ENCODE data around the gene LRFN5. TPM values are rescaled to one million over a fixed set of nuclear protein-coding genes. Genes with fewer than 3 reads are reported as not detected.
"Not testable (repeated sequence)": the region's sequence is repeated elsewhere in the genome, so short reads cannot be mapped to it uniquely, and the experiment has no call there.

Gene LRFN5
- total RNA-seq, 5 donors from 2014 or later (not counting 1 experiment from before 2014, with no cell fraction given), result not detected

DNA sequence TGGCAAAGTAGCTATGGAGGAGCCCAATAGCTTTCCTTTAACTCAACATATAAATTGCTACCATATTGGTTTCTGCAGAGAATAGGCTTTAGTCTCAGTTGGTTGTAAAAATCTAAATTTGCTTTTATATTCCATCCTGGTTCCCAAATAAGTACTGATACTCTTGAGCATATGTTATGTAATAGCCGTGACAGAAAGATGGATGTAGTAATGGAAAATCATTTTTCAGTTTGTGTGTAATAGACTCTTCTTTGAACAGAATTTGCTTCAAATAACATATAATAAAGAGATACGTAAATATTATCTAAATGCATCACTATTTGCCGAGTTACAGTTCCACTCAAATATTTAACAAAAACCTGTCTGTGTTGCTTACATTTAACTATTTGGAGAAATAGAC is 271.6 kb downstream of the LRFN5 start:
- POLR2A ChIA-PET, result no interaction called here
- no peak for DNase-seq

DNA sequence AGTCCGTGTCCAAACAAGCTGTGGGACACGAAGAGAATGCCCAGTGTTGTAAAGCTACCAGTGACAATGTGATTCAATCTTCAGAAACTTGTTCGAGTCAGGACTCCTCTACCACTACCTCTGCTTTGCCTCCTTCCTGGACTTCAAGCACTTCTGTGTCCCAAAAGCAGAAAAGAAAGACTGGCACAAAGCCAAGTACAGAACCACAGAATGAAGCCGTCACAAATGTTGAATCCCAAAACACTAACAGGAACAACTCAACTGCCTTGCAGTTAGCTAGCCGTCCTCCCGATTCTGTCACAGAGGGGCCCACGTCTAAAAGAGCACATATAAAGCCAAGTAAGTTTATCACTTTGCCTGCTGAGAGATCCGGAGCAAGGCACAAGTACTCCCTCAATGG is 284.9 kb downstream of the LRFN5 start:
- Mint-ChIP-seq H3K4me1 (no peaks in the 10 kb centered on the region), H3K4me3 (no peak overlapping the region), H3K27ac (no peak overlapping the region)

More for the DNA sequence above, 271.6 kb downstream of the LRFN5 start:
- H3K36me3 Mint-ChIP-seq, result no peaks in the 10 kb centered on the region
- ATAC-seq (replicated peaks in 1 of 4), result no peak
- no peaks in the 10 kb centered on the region for H3K36me3 ChIP-seq (ENCODE audit: control insufficient read depth in 2 of 2, extremely low read depth in 1 of 2, insufficient read depth in 1 of 2, low read length in 1 of 2)
- no peaks in the 10 kb centered on the region for H3K9me3 ChIP-seq
- CTCF ChIA-PET, result no interaction called here
- H3K4me3 ChIP-seq (ENCODE audit: control insufficient read depth in 1 of 2, extremely low read depth in 1 of 2, low read length in 1 of 2), result no peak overlapping the region
- no peak overlapping the region for H3K4me3 Mint-ChIP-seq
- no CpG with 5 or more reads among the region's 3 CpGs for WGBS (ENCODE audit: insufficient coverage)
- no peak overlapping the region for H3K27ac Mint-ChIP-seq
- no peaks in the 10 kb centered on the region for H3K27me3 ChIP-seq (replicated peaks in 1 of 2; ENCODE audit: control insufficient read depth in 2 of 2, extremely low read depth in 1 of 2, insufficient read depth in 2 of 2, low read length in 1 of 2)
- H3K4me1 ChIP-seq (ENCODE audit: control insufficient read depth in 1 of 2, extremely low read depth in 1 of 2, insufficient read depth in 2 of 2, low read length in 2 of 2), result no peaks in the 10 kb centered on the region
- no peak overlapping the region for H3K27ac ChIP-seq (ENCODE audit: low read length)
- no peaks in the 10 kb centered on the region for H3K9me3 Mint-ChIP-seq
- no peaks in the 10 kb centered on the region for H3K27me3 Mint-ChIP-seq
- H3K4me1 Mint-ChIP-seq, result no peaks in the 10 kb centered on the region

DNA sequence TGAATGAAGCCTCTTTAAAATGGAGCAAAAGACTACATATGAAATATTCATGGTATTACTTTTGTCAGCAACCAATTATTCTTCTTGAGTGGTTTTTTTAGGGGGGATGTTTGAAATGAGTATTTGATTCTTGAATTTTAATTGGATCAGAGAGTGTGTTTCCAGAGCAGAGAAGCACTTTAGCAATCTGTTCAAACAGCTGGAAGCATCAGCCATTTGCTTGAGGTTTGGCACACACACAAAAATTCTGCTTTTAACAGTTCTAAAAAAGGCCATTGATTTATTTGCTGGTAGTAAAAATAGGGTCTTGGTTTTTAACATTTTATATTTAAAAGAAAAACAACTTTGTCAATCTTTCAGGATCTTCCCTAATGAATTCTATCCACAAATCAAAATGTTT is 292.7 kb downstream of the LRFN5 start:
- Mint-ChIP-seq H3K27ac (no peak overlapping the region), H3K27me3 (no peaks in the 10 kb centered on the region), H3K4me1 (no peaks in the 10 kb centered on the region), H3K36me3 (no peaks in the 10 kb centered on the region), H3K4me3 (no peak overlapping the region), H3K9me3 (no peaks in the 10 kb centered on the region)
- Histone ChIP-seq H3K9me3 (no peaks in the 10 kb centered on the region), H3K4me3 (ENCODE audit: control insufficient read depth in 1 of 2, extremely low read depth in 1 of 2, low read length in 1 of 2) (no peak overlapping the region), H3K27me3 (replicated peaks in 1 of 2; ENCODE audit: control insufficient read depth in 2 of 2, extremely low read depth in 1 of 2, insufficient read depth in 2 of 2, low read length in 1 of 2) (no peaks in the 10 kb centered on the region), H3K4me1 (ENCODE audit: control insufficient read depth in 1 of 2, extremely low read depth in 1 of 2, insufficient read depth in 2 of 2, low read length in 2 of 2) (no peaks in the 10 kb centered on the region), H3K36me3 (ENCODE audit: control insufficient read depth in 2 of 2, extremely low read depth in 1 of 2, insufficient read depth in 1 of 2, low read length in 1 of 2) (no peaks in the 10 kb centered on the region), H3K27ac (ENCODE audit: low read length) (no peak overlapping the region)
- ChIA-PET POLR2A (no interaction called here), CTCF (no interaction called here)
- no peak for DNase-seq
- no peak for ATAC-seq (replicated peaks in 1 of 4)

More for the DNA sequence above, 284.9 kb downstream of the LRFN5 start:
- Histone ChIP-seq H3K4me3 (ENCODE audit: control insufficient read depth in 1 of 2, extremely low read depth in 1 of 2, low read length in 1 of 2) (no peak overlapping the region), H3K27me3 (replicated peaks in 1 of 2; ENCODE audit: control insufficient read depth in 2 of 2, extremely low read depth in 1 of 2, insufficient read depth in 2 of 2, low read length in 1 of 2) (no peaks in the 10 kb centered on the region), H3K36me3 (ENCODE audit: control insufficient read depth in 2 of 2, extremely low read depth in 1 of 2, insufficient read depth in 1 of 2, low read length in 1 of 2) (no peaks in the 10 kb centered on the region), H3K4me1 (ENCODE audit: control insufficient read depth in 1 of 2, extremely low read depth in 1 of 2, insufficient read depth in 2 of 2, low read length in 2 of 2) (no peaks in the 10 kb centered on the region), H3K27ac (ENCODE audit: low read length) (no peak overlapping the region), H3K9me3 (no peaks in the 10 kb centered on the region)
- ATAC-seq (replicated peaks in 1 of 4), result no peak
- no peaks in the 10 kb centered on the region for H3K27me3 Mint-ChIP-seq
- POLR2A ChIA-PET, result no interaction called here
- no peaks in the 10 kb centered on the region for H3K36me3 Mint-ChIP-seq
- CTCF ChIA-PET, result no interaction called here
- no peak for DNase-seq
- WGBS (ENCODE audit: insufficient coverage), result 77% methylated on average over 7 of the region's 8 CpGs
- no peaks in the 10 kb centered on the region for H3K9me3 Mint-ChIP-seq

DNA sequence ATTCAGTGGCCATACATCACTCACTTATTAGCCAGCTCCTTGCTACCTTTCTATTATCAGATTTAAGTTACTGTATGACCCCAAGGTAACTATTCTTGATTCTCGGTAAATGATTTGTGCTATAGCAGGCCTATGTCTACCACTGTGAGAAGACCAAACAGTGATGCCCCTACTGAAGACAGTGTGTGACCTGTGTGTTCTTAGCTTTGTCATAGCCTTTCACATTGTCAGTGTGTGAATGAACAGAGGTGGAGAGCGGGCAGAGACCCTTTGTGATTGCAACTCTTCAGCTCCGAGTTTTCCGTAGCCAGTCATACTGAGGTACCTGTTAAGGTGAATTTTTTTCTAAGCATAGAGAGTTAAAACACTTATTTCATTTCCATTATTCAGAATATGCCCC is 294.0 kb downstream of the LRFN5 start:
- ChIA-PET POLR2A (no interaction called here), CTCF (no interaction called here)
- H3K36me3 ChIP-seq (ENCODE audit: control insufficient read depth in 2 of 2, extremely low read depth in 1 of 2, insufficient read depth in 1 of 2, low read length in 1 of 2), result no peaks in the 10 kb centered on the region
- Mint-ChIP-seq H3K9me3 (peaks cover 0 to 3% (median 0%) of the 10 kb centered on the region in 3 donors), H3K27me3 (no peaks in the 10 kb centered on the region), H3K4me1 (no peaks in the 10 kb centered on the region), H3K36me3 (no peaks in the 10 kb centered on the region), H3K27ac (no peak overlapping the region), H3K4me3 (no peak overlapping the region)
- no peaks in the 10 kb centered on the region for H3K27me3 ChIP-seq (replicated peaks in 1 of 2; ENCODE audit: control insufficient read depth in 2 of 2, extremely low read depth in 1 of 2, insufficient read depth in 2 of 2, low read length in 1 of 2)
- ATAC-seq (replicated peaks in 1 of 4) (no peak), DNase-seq (no peak)
- H3K9me3 ChIP-seq, result no peaks in the 10 kb centered on the region
- no peaks in the 10 kb centered on the region for H3K4me1 ChIP-seq (ENCODE audit: control insufficient read depth in 1 of 2, extremely low read depth in 1 of 2, insufficient read depth in 2 of 2, low read length in 2 of 2)
- H3K4me3 ChIP-seq (ENCODE audit: control insufficient read depth in 1 of 2, extremely low read depth in 1 of 2, low read length in 1 of 2), result no peak overlapping the region
- H3K27ac ChIP-seq (ENCODE audit: low read length), result no peak overlapping the region
- no CpG with 5 or more reads among the region's 4 CpGs for WGBS (ENCODE audit: insufficient coverage)

DNA sequence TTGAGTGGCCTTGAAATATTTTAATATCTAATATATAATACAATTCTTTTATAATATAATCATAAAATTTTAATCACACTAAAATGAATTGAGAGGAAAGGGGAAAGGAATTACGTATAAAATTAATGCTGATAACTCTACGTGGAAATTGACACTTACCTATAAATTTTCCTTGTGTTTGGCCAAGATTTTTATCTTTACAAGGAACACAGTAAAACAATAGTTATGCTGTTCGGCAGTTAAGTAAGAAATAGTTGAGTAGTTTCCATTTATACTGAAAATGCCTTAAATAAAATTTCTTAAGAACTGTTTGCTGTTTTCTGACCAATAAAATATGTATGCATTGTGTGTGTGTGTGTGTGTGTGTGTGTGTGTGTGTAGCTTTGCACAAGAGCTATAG is 294.4 kb downstream of the LRFN5 start:
- POLR2A ChIA-PET, result interaction anchor here in 1 of 2 donors (0.7 kb wide), 1 partner anchor 21 kb away, joined by 10 read pairs; no protein-coding TSS in a partner anchor
- Histone ChIP-seq H3K27me3 (replicated peaks in 1 of 2; ENCODE audit: control insufficient read depth in 2 of 2, extremely low read depth in 1 of 2, insufficient read depth in 2 of 2, low read length in 1 of 2) (no peaks in the 10 kb centered on the region), H3K4me3 (ENCODE audit: control insufficient read depth in 1 of 2, extremely low read depth in 1 of 2, low read length in 1 of 2) (no peak overlapping the region), H3K27ac (ENCODE audit: low read length) (no peak overlapping the region), H3K4me1 (ENCODE audit: control insufficient read depth in 1 of 2, extremely low read depth in 1 of 2, insufficient read depth in 2 of 2, low read length in 2 of 2) (no peaks in the 10 kb centered on the region), H3K9me3 (no peaks in the 10 kb centered on the region), H3K36me3 (ENCODE audit: control insufficient read depth in 2 of 2, extremely low read depth in 1 of 2, insufficient read depth in 1 of 2, low read length in 1 of 2) (no peaks in the 10 kb centered on the region)
- no peaks in the 10 kb centered on the region for H3K27me3 Mint-ChIP-seq
- H3K27ac Mint-ChIP-seq, result no peak overlapping the region
- no peak for DNase-seq
- WGBS (ENCODE audit: insufficient coverage), result no CpG with 5 or more reads among the region's 3 CpGs
- H3K36me3 Mint-ChIP-seq, result no peaks in the 10 kb centered on the region
- H3K9me3 Mint-ChIP-seq, result peaks cover 0 to 7% (median 0%) of the 10 kb centered on the region in 3 donors
- no peaks in the 10 kb centered on the region for H3K4me1 Mint-ChIP-seq
- no peak overlapping the region for H3K4me3 Mint-ChIP-seq
- ATAC-seq (replicated peaks in 1 of 4), result no peak
- CTCF ChIA-PET, result no interaction called here

DNA sequence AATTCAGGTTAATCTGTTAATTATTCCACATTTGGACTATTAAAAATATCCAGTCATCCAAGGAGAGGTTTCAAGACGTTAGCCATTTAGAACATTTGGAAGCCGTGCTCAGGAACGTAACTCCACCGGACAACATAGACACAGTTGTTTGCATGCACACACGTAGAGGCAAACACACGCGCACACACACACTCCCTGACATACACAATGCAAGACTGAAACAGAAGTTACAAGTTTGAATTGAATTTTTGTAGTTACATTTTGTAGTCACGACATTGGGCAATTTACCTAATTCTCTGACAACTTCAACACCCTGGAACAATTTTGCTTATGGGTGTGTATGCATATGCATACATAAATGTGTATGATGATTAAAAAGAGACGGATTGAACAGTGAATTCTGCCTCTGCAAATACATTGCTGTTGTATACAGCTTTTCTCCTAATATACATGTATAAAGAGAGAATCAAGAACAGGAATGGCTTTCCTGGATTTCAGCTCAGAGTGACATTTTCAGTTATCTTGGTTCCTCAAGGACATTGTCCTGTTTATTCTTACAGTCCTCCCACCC is 298.8 kb downstream of the LRFN5 start:
- POLR2A ChIA-PET, result no interaction called here
- no peak for ATAC-seq (replicated peaks in 1 of 4)

DNA sequence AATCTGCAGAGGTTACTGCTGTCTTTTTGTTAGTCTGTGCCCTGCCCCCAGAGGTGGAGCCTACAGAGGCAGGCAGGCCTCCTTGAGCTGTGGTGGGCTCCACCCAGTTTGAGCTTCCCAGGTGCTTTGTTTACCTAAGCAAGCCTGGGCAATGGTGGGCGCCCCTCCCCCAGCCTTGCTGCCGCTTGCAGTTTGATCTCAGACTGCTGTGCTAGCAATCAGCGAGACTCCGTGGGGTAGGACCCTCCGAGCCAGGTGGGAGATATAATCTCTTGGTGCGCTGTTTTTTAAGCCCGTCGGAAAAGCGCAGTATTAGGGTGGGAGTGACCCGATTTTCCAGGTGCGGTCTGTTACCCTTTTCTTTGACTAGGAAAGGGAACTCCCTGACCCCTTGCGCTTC is 304.5 kb downstream of the LRFN5 start:
- H3K4me3 ChIP-seq (ENCODE audit: control insufficient read depth in 1 of 2, extremely low read depth in 1 of 2, low read length in 1 of 2); ATAC-seq (replicated peaks in 1 of 4); H3K27me3 ChIP-seq (replicated peaks in 1 of 2; ENCODE audit: control insufficient read depth in 2 of 2, extremely low read depth in 1 of 2, insufficient read depth in 2 of 2, low read length in 1 of 2); H3K9me3 Mint-ChIP-seq; H3K4me1 Mint-ChIP-seq; H3K4me3 Mint-ChIP-seq; DNase-seq; CTCF ChIA-PET; H3K4me1 ChIP-seq (ENCODE audit: control insufficient read depth in 1 of 2, extremely low read depth in 1 of 2, insufficient read depth in 2 of 2, low read length in 2 of 2); H3K27ac ChIP-seq (ENCODE audit: low read length); H3K27me3 Mint-ChIP-seq; H3K9me3 ChIP-seq; H3K27ac Mint-ChIP-seq; POLR2A ChIA-PET; H3K36me3 Mint-ChIP-seq; H3K36me3 ChIP-seq (ENCODE audit: control insufficient read depth in 2 of 2, extremely low read depth in 1 of 2, insufficient read depth in 1 of 2, low read length in 1 of 2): not testable (repeated sequence)
- 77% methylated on average over 3 of the region's 12 CpGs for WGBS (ENCODE audit: insufficient coverage)

More for the DNA sequence above, 298.8 kb downstream of the LRFN5 start:
- H3K27ac ChIP-seq (ENCODE audit: low read length), result no peak overlapping the region
- H3K27me3 ChIP-seq (replicated peaks in 1 of 2; ENCODE audit: control insufficient read depth in 2 of 2, extremely low read depth in 1 of 2, insufficient read depth in 2 of 2, low read length in 1 of 2), result no peaks in the 10 kb centered on the region
- no peak for DNase-seq
- no peaks in the 10 kb centered on the region for H3K9me3 ChIP-seq
- H3K9me3 Mint-ChIP-seq, result peaks cover 0 to 7% (median 5%) of the 10 kb centered on the region in 3 donors
- H3K4me3 ChIP-seq (ENCODE audit: control insufficient read depth in 1 of 2, extremely low read depth in 1 of 2, low read length in 1 of 2), result no peak overlapping the region
- H3K27ac Mint-ChIP-seq, result no peak overlapping the region
- no peaks in the 10 kb centered on the region for H3K36me3 ChIP-seq (ENCODE audit: control insufficient read depth in 2 of 2, extremely low read depth in 1 of 2, insufficient read depth in 1 of 2, low read length in 1 of 2)
- H3K27me3 Mint-ChIP-seq, result no peaks in the 10 kb centered on the region
- H3K36me3 Mint-ChIP-seq, result no peaks in the 10 kb centered on the region
- no peaks in the 10 kb centered on the region for H3K4me1 ChIP-seq (ENCODE audit: control insufficient read depth in 1 of 2, extremely low read depth in 1 of 2, insufficient read depth in 2 of 2, low read length in 2 of 2)
- WGBS (ENCODE audit: insufficient coverage), result 94% methylated on average over 4 of the region's 9 CpGs
- H3K4me1 Mint-ChIP-seq, result no peaks in the 10 kb centered on the region
- no peak overlapping the region for H3K4me3 Mint-ChIP-seq
- CTCF ChIA-PET, result no interaction called here

Data from T-cell (primary cell).